ENCODE results near the gene RETREG1. TPM values are rescaled to one million over a fixed set of nuclear protein-coding genes. Genes with fewer than 3 reads are reported as not detected.
A peak's percentile ranks its signal among the peaks of the same experiment; 100 is the strongest.

The RETREG1 gene
- total and polyA plus RNA-seq, 2 of the 13 experiments (the other 11 are each of a cell fraction or from before 2014, with no cell fraction given): 0.07 TPM; not detected in 1

DNA sequence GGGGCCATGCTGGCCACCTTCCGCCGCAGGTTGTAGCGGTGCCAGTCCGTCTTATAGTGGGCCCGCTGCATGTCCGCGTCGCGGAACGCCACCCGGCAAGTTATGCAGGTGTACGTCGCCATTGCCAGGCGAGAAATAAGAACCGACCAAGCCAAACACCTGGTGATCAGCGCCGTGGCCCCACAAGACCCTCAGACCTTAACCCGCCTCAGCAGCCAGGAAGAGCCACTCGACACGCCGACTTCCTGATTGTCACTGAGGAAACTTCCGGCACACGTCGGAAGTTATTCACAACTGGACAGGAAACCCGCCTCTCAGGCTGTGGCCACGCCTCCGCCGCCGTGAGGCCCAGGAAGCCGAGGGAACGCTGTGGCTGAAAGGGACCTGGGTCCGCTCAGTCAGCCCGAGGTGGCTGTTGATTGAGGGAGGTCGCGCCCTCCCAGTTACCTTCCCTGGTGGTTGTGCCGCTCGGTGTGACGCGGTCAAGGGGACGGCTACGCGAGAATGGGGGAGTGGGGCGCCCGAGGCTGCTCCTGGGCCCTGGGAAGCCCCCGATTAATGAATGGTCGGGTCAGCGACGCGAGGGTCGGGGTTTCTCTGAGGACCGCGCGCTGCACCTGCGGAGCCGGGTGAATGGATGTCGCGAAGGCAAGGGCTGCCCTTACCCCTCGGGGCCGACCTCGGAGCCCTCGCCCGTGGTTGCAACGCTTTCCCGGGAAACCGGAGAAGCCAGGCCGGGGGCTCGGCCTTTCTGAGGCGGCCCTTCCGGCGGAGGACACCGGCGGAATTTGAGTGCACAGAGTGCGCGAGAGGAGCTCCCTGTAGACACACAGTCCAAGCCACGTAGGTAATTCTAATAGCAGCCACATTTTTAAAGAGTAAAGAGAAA lies 151.0 kb downstream of the RETREG1 start, which contains the start of gene ZNF622 (continued):
- TF ChIP-seq, protein P1, sequence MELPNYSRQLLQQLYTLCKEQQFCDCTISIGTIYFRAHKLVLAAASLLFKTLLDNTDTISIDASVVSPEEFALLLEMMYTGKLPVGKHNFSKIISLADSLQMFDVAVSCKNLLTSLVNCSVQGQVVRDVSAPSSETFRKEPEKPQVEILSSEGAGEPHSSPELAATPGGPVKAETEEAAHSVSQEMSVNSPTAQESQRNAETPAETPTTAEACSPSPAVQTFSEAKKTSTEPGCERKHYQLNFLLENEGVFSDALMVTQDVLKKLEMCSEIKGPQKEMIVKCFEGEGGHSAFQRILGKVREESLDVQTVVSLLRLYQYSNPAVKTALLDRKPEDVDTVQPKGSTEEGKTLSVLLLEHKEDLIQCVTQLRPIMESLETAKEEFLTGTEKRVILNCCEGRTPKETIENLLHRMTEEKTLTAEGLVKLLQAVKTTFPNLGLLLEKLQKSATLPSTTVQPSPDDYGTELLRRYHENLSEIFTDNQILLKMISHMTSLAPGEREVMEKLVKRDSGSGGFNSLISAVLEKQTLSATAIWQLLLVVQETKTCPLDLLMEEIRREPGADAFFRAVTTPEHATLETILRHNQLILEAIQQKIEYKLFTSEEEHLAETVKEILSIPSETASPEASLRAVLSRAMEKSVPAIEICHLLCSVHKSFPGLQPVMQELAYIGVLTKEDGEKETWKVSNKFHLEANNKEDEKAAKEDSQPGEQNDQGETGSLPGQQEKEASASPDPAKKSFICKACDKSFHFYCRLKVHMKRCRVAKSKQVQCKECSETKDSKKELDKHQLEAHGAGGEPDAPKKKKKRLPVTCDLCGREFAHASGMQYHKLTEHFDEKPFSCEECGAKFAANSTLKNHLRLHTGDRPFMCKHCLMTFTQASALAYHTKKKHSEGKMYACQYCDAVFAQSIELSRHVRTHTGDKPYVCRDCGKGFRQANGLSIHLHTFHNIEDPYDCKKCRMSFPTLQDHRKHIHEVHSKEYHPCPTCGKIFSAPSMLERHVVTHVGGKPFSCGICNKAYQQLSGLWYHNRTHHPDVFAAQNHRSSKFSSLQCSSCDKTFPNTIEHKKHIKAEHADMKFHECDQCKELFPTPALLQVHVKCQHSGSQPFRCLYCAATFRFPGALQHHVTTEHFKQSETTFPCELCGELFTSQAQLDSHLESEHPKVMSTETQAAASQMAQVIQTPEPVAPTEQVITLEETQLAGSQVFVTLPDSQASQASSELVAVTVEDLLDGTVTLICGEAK (IDR thresholded peaks at IDR 0.05): peak; percentile 87
- TF ChIP-seq, protein P1 (CRISPR knock-in tag; IDR thresholded peaks at IDR 0.05): peak; percentile 85
- peak; percentile 59; the same call in 1 of the 2 replicates for TF ChIP-seq ZNF605 (CRISPR knock-in tag; IDR thresholded peaks at IDR 0.05)
- no peak for TF ChIP-seq SP140L (CRISPR knock-in tag; IDR thresholded peaks at IDR 0.05; ENCODE audit: borderline replicate concordance)
- TF ChIP-seq ZC3H13 (CRISPR knock-in tag; IDR thresholded peaks at IDR 0.05): peak; percentile 37; the same call in 1 of the 2 replicates
- TF ChIP-seq ZNF484 (CRISPR knock-in tag; IDR thresholded peaks at IDR 0.05; ENCODE audit: borderline replicate concordance, low read depth): no peak
- peak; percentile 15; the same call in 1 of the 2 replicates for TF ChIP-seq DNMT1 (CRISPR knock-in tag; IDR thresholded peaks at IDR 0.05)
- no peak for TF ChIP-seq ZNF17 (CRISPR knock-in tag; IDR thresholded peaks at IDR 0.05)
- TF ChIP-seq ZNF816 (CRISPR knock-in tag; IDR thresholded peaks at IDR 0.05; ENCODE audit: borderline replicate concordance): no peak
- peak; percentile 62; the same call in 1 of the 2 replicates for TF ChIP-seq BRCA1 (CRISPR knock-in tag; IDR thresholded peaks at IDR 0.05)
- TF ChIP-seq, protein P2, sequence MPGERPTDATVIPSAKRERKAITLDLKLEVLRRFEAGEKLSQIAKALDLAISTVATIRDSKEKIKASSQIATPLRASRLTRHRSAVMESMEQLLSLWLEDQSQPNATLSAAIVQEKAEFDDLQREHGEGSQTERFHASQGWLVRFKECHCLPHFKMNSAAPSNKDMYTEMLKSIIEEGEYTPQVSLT (CRISPR knock-in tag; IDR thresholded peaks at IDR 0.05; ENCODE audit: borderline replicate concordance, low read depth): no peak
- TF ChIP-seq, protein P3, sequence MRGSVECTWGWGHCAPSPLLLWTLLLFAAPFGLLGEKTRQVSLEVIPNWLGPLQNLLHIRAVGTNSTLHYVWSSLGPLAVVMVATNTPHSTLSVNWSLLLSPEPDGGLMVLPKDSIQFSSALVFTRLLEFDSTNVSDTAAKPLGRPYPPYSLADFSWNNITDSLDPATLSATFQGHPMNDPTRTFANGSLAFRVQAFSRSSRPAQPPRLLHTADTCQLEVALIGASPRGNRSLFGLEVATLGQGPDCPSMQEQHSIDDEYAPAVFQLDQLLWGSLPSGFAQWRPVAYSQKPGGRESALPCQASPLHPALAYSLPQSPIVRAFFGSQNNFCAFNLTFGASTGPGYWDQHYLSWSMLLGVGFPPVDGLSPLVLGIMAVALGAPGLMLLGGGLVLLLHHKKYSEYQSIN (CRISPR knock-in tag; IDR thresholded peaks at IDR 0.05; ENCODE audit: borderline replicate concordance): no peak
- TF ChIP-seq, protein P4, sequence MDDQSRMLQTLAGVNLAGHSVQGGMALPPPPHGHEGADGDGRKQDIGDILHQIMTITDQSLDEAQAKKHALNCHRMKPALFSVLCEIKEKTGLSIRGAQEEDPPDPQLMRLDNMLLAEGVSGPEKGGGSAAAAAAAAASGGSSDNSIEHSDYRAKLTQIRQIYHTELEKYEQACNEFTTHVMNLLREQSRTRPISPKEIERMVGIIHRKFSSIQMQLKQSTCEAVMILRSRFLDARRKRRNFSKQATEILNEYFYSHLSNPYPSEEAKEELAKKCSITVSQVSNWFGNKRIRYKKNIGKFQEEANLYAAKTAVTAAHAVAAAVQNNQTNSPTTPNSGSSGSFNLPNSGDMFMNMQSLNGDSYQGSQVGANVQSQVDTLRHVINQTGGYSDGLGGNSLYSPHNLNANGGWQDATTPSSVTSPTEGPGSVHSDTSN (CRISPR knock-in tag; IDR thresholded peaks at IDR 0.05; ENCODE audit: borderline replicate concordance): no peak
- no peak for TF ChIP-seq ZBTB1 (CRISPR knock-in tag; IDR thresholded peaks at IDR 0.05; ENCODE audit: borderline replicate concordance)
- TF ChIP-seq HOXA7 (CRISPR knock-in tag; IDR thresholded peaks at IDR 0.05): no peak
- TF ChIP-seq ZNF709 (CRISPR knock-in tag; IDR thresholded peaks at IDR 0.05): peak; percentile 76; the same call in 1 of the 2 replicates
- peak; percentile 74; the same call in 1 of the 2 replicates for TF ChIP-seq ZNF782 (CRISPR knock-in tag; IDR thresholded peaks at IDR 0.05; ENCODE audit: borderline replicate concordance)

Data from HepG2 (cell line).